Neural cell (in vitro differentiated cells): ENCODE results near the gene MACIR.

ENCODE experiments used
- CTCF ChIP-seq: fragments of 450-650 bp; IDR thresholded peaks from 2 replicates; pipeline ENCODE4 v1.5.1; 2014; ENCODE audit warnings: antibody characterized with exemption, mild to moderate bottlenecking, moderate library complexity; ENCODE audit not compliant: poor library complexity, severe bottlenecking
- EP300 ChIP-seq: fragments of 450-650 bp; conservative IDR thresholded peaks from 2 replicates; pipeline ENCODE4 v1.6.1; 2014; ENCODE audit warnings: antibody characterized with exemption, mild to moderate bottlenecking, moderate library complexity; ENCODE audit not compliant: poor library complexity, severe bottlenecking
- EZH2 ChIP-seq: fragments of 200-600, 300-800 bp; shearing (Covaris generic), sonication (generic); IDR thresholded peaks from 2 replicates; pipeline ENCODE4 v1.6.1; 2014; ENCODE audit warnings: antibody characterized with exemption, low read length, borderline replicate concordance, mild to moderate bottlenecking; ENCODE audit not compliant: insufficient read depth, poor library complexity, severe bottlenecking
- POLR2AphosphoS5 ChIP-seq: IDR thresholded peaks from 2 replicates; pipeline ENCODE4 v1.6.1; 2012
- RAD21 ChIP-seq: fragments of 450-650 bp; conservative IDR thresholded peaks from 2 replicates; pipeline ENCODE4 v1.6.1; 2014; ENCODE audit warnings: antibody characterized with exemption, mild to moderate bottlenecking, moderate library complexity

GRCh38 chr5:103228588-103228987 lies 30.0 kb upstream of the MACIR start:
- TF ChIP-seq EZH2 (no peak), POLR2AphosphoS5 (no peak), CTCF (no peak), RAD21 (no peak), EP300 (no peak)
